Tibial nerve (tissue), 4 donors: ENCODE measurements around the gene DBH. TPM values are rescaled to one million over a fixed set of nuclear protein-coding genes. Genes with fewer than 3 reads are reported as not detected.

Source experiments
- DNase-seq, 2 donors: peaks; one replicate each; pipeline ENCODE4 v3.0.0-alpha.2; 2019; ENCODE audit warnings: low spot score in 2 of 2
- H3K27ac ChIP-seq, 4 donors: fragments of 200-600 bp; sonication (generic) in 3 of 4; one replicate each; pipeline ENCODE4 v1.5.1; 2017 to 2019; ENCODE audit warnings: mild to moderate bottlenecking in 1 of 4
- H3K27me3 ChIP-seq, 2 donors: fragments of 200-600 bp; sonication (generic) in 1 of 2; one replicate each; pipeline versions ENCODE4 v1.5.1 to v1.6.0; 2017 to 2019
- H3K36me3 ChIP-seq, 3 donors: fragments of 200-600 bp; sonication (generic); one replicate each; pipeline ENCODE4 v1.5.1; 2018 to 2019
- H3K4me1 ChIP-seq, 4 donors: fragments of 200-600 bp; sonication (generic) in 3 of 4; one replicate each; pipeline ENCODE4 v1.5.1; 2017 to 2019
- H3K4me3 ChIP-seq, 4 donors: fragments of 200-600 bp; sonication (generic) in 3 of 4; one replicate each; pipeline ENCODE4 v1.5.1; 2017 to 2019; ENCODE audit warnings: mild to moderate bottlenecking in 1 of 4, moderate library complexity in 1 of 4
- H3K9me3 ChIP-seq, 4 donors: fragments of 200-600 bp; sonication (generic) in 3 of 4; one replicate each; pipeline ENCODE4 v1.5.1; 2017 to 2019
- EP300 ChIP-seq, 2 donors: sonication (generic); formaldehyde crosslinking; IDR thresholded peaks; one replicate each; pipeline ENCODE4 v1.6.1; 2017; ENCODE audit warnings: antibody characterized with exemption in 2 of 2, mild to moderate bottlenecking in 1 of 2
- POLR2A ChIP-seq, 2 donors: fragments of 450-650 bp; IDR thresholded peaks; one replicate each; pipeline ENCODE4 v1.6.1; 2017; ENCODE audit warnings: antibody characterized with exemption in 2 of 2, mild to moderate bottlenecking in 2 of 2, moderate library complexity in 2 of 2
- WGBS, 2 donors: methylation state at CpG; one replicate each; pipeline ENCODE4 v1.1.5; 2018; 5-methylcytosine and 5-hydroxymethylcytosine counted together
- total RNA-seq, 4 donors: library from RNA; depleted of rRNA; stranded (reverse); fragments of >200 nt; gene quantifications; one replicate each; pipeline ENCODE4 v1.1.0, GENCODE V29; 2016
- TF ChIP-seq, protein P1 (sequence below), 5 experiments: fragments of 200-600 bp in 3 of 5; fragments of 450-650 bp in 2 of 5; sonication (generic) in 3 of 5; IDR thresholded peaks; one replicate each; pipeline ENCODE4 v1.5.1; 2016 to 2019; ENCODE audit warnings: antibody characterized with exemption in 5 of 5, mild to moderate bottlenecking in 3 of 5, moderate library complexity in 2 of 5

Gene DBH
- total RNA-seq, 4 donors from 2014 or later, result under 0.01 to 1.2 (median 0.22) TPM; not detected in 1

GRCh38 chr9:133641396-133641655, 5.2 kb downstream of the DBH start:
- Histone ChIP-seq H3K27ac (no peak overlapping the region), H3K4me1 (no peaks in the 10 kb centered on the region), H3K9me3 (no peaks in the 10 kb centered on the region), H3K36me3 (no peaks in the 10 kb centered on the region), H3K4me3 (no peak overlapping the region), H3K27me3 (no peaks in the 10 kb centered on the region)
- 67 to 68% methylated on average over 6 to 7 of the region's 7 CpGs for WGBS, 2 donors
- TF ChIP-seq, protein P1, sequence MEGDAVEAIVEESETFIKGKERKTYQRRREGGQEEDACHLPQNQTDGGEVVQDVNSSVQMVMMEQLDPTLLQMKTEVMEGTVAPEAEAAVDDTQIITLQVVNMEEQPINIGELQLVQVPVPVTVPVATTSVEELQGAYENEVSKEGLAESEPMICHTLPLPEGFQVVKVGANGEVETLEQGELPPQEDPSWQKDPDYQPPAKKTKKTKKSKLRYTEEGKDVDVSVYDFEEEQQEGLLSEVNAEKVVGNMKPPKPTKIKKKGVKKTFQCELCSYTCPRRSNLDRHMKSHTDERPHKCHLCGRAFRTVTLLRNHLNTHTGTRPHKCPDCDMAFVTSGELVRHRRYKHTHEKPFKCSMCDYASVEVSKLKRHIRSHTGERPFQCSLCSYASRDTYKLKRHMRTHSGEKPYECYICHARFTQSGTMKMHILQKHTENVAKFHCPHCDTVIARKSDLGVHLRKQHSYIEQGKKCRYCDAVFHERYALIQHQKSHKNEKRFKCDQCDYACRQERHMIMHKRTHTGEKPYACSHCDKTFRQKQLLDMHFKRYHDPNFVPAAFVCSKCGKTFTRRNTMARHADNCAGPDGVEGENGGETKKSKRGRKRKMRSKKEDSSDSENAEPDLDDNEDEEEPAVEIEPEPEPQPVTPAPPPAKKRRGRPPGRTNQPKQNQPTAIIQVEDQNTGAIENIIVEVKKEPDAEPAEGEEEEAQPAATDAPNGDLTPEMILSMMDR (IDR thresholded peaks at IDR 0.05), result no peak
- DNase-seq, result no peak

GRCh38 chr9:133641861-133642595, 5.9 kb downstream of the DBH start:
- 91 to 92% methylated on average over 15 to 25 of the region's 25 CpGs for WGBS, 2 donors
- no peak for TF ChIP-seq EP300 (IDR thresholded peaks at IDR 0.05)
- TF ChIP-seq, protein P1 (IDR thresholded peaks at IDR 0.05), result no peak
- TF ChIP-seq POLR2A (IDR thresholded peaks at IDR 0.05), result no peak
- DNase-seq, result no peak
- H3K27ac ChIP-seq, result no peak overlapping the region
- H3K36me3 ChIP-seq, result no peaks in the 10 kb centered on the region
- no peaks in the 10 kb centered on the region for H3K4me1 ChIP-seq
- H3K9me3 ChIP-seq, result no peaks in the 10 kb centered on the region
- no peak overlapping the region for H3K4me3 ChIP-seq
- no peaks in the 10 kb centered on the region for H3K27me3 ChIP-seq

DNA sequence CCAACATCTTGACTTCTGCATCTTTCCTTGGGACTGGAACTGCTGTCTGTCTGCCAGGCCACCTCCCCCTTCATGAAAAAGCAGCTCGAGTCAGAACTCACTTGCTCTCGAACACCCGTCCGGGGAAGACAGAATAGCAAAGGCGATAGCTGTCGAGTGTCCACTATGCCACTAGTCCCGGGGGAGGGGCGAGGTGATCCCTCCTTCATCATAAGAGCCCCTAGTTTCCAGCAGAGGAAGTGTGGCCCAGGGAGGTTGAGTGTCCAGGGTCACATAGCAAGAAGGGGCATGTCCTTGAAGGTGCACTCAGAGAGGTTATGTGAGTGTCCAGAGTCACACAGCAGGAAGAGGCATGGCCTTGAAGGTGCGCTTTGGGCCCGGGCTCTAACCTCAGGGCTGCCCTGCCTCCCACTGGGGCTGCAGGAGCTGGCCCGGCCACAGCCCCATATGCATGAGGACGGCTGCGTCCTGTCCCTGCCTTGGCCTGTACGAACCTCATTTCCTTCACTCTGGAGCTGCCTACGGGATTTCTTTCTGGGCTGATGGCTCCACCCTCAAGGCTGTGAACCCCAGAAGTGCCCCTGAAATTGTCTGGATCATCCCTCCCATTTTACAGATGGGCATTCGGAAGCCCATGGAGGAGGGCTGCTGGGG, 6.7 kb downstream of the DBH start:
- H3K4me1 ChIP-seq, result no peaks in the 10 kb centered on the region
- H3K27ac ChIP-seq, result no peak overlapping the region
- H3K9me3 ChIP-seq, result no peaks in the 10 kb centered on the region
- no peak for DNase-seq
- H3K27me3 ChIP-seq, result peaks cover 0 to 4% of the 10 kb centered on the region in 2 donors
- no peak overlapping the region for H3K4me3 ChIP-seq
- TF ChIP-seq, protein P1 (IDR thresholded peaks at IDR 0.05), result no peak
- TF ChIP-seq POLR2A (IDR thresholded peaks at IDR 0.05) (no peak), EP300 (IDR thresholded peaks at IDR 0.05) (no peak)
- H3K36me3 ChIP-seq, result no peaks in the 10 kb centered on the region
- 67 to 73% methylated on average over 11 to 16 of the region's 16 CpGs for WGBS, 2 donors

DNA sequence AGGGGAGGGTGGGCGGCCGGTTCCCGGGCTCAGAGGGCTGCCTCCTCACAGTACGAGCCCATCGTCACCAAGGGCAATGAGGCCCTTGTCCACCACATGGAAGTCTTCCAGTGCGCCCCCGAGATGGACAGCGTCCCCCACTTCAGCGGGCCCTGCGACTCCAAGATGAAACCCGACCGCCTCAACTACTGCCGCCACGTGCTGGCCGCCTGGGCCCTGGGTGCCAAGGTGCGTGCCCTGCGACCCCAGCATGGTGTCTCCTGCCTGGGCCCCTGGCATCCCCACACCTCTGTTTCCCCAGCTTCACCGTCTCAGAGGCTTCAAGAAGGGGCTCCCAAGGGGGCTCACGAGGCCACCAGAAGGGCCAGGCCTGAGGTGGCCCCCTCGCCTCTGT, 7.2 kb downstream of the DBH start:
- no peaks in the 10 kb centered on the region for H3K9me3 ChIP-seq
- H3K27me3 ChIP-seq, result peaks cover 0 to 5% of the 10 kb centered on the region in 2 donors
- WGBS, 2 donors, result 90 to 92% methylated on average over 10 to 20 of the region's 20 CpGs
- H3K4me3 ChIP-seq, result no peak overlapping the region
- TF ChIP-seq POLR2A (IDR thresholded peaks at IDR 0.05) (no peak), EP300 (IDR thresholded peaks at IDR 0.05) (no peak)
- TF ChIP-seq, protein P1 (IDR thresholded peaks at IDR 0.05), result no peak
- DNase-seq, result no peak
- no peaks in the 10 kb centered on the region for H3K36me3 ChIP-seq
- H3K4me1 ChIP-seq, result no peaks in the 10 kb centered on the region
- H3K27ac ChIP-seq, result no peak overlapping the region

- Histone ChIP-seq H3K36me3 (no peaks in the 10 kb centered on the region), H3K27me3 (peaks cover 0 to 5% of the 10 kb centered on the region in 2 donors), H3K27ac (no peak overlapping the region), H3K4me3 (no peak overlapping the region), H3K9me3 (no peaks in the 10 kb centered on the region), H3K4me1 (no peaks in the 10 kb centered on the region)
- WGBS, 2 donors, result 82 to 89% methylated on average over 22 to 23 of the region's 23 CpGs
- no peak for DNase-seq
- TF ChIP-seq POLR2A (IDR thresholded peaks at IDR 0.05) (no peak), EP300 (IDR thresholded peaks at IDR 0.05) (no peak)
- TF ChIP-seq, protein P1 (IDR thresholded peaks at IDR 0.05), result no peak
These were observed 8.0 kb downstream of the DBH start for GRCh38 chr9:133643978-133644760.
